Spleen (tissue), 7 donors: ENCODE data around the gene AAGAB.

Experiments used
- POLR2AphosphoS5 ChIP-seq, 3 donors: sonication (generic); formaldehyde crosslinking; IDR thresholded peaks; one replicate each; pipeline ENCODE4 v1.5.1; 2017; ENCODE audit warnings: antibody characterized with exemption in 3 of 3
- TF ChIP-seq, protein P1 (sequence below), 11 experiments: fragments of 200-600 bp in 7 of 11; fragments of 450-650 bp in 4 of 11; sonication (generic) in 4 of 11; IDR thresholded peaks in 8 of 11; conservative IDR thresholded peaks in 3 of 11; 1 replicate in 7 of 11; 2 replicates in 4 of 11; pipeline versions ENCODE4 v1.4.0 to v1.8.0; 2016 to 2021; ENCODE audit warnings: antibody characterized with exemption in 11 of 11, inconsistent platforms in 4 of 11, mild to moderate bottlenecking in 1 of 11
- donor health status: DM: no; HTN: no; CAD: no; lungs with moderate emphysema.
- donor health status: DM: no; HTN: no; CAD: no.
- donor health status: DM: no; HTN: no; CAD: no.

- TF ChIP-seq, protein P1, sequence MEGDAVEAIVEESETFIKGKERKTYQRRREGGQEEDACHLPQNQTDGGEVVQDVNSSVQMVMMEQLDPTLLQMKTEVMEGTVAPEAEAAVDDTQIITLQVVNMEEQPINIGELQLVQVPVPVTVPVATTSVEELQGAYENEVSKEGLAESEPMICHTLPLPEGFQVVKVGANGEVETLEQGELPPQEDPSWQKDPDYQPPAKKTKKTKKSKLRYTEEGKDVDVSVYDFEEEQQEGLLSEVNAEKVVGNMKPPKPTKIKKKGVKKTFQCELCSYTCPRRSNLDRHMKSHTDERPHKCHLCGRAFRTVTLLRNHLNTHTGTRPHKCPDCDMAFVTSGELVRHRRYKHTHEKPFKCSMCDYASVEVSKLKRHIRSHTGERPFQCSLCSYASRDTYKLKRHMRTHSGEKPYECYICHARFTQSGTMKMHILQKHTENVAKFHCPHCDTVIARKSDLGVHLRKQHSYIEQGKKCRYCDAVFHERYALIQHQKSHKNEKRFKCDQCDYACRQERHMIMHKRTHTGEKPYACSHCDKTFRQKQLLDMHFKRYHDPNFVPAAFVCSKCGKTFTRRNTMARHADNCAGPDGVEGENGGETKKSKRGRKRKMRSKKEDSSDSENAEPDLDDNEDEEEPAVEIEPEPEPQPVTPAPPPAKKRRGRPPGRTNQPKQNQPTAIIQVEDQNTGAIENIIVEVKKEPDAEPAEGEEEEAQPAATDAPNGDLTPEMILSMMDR (IDR thresholded peaks at IDR 0.05 in 8 of 11, conservative IDR thresholded peaks at IDR 0.05 in 3 of 11): no peak
- no peak for TF ChIP-seq POLR2AphosphoS5 (IDR thresholded peaks at IDR 0.05)
Measured at GRCh38 chr15:67196222-67196621, 58.2 kb downstream of the AAGAB start.
